HG02588 (cell line): ENCODE measurements around the gene RTL10.

Experiments
- ATAC-seq: cut with Tn5 transposase; IDR thresholded peaks from one replicate; pipeline ENCODE4 v1.9.1; 2021; ENCODE audit warnings: mild to moderate bottlenecking, moderate library complexity; ENCODE audit not compliant: unreplicated experiment

The RTL10 gene

GRCh38 chr22:19854778-19855503 lies at the start of gene RTL10, which contains the start of gene GNB1L:
TSS of gene RTL10 (minus strand) at chr22:19854874. CDS start at chr22:19852261, 2,613 bp downstream.
TSS of gene GNB1L (minus strand) at chr22:19854874. CDS start at chr22:19821355, 33,519 bp downstream.
- peak; percentile 86 for ATAC-seq

- no peak for ATAC-seq
These were observed 49.6 kb upstream of the RTL10 start for GRCh38 chr22:19904174-19904856.

GRCh38 chr22:19903513-19903912 lies 48.8 kb upstream of the RTL10 start:
- no peak for ATAC-seq

GRCh38 chr22:19903031-19903430 lies 48.4 kb upstream of the RTL10 start:
- no peak for ATAC-seq

GRCh38 chr22:19902245-19902715 lies 47.6 kb upstream of the RTL10 start:
- no peak for ATAC-seq

- ATAC-seq, result no peak
These were observed 47.0 kb upstream of the RTL10 start for GRCh38 chr22:19901577-19902244.

DNA sequence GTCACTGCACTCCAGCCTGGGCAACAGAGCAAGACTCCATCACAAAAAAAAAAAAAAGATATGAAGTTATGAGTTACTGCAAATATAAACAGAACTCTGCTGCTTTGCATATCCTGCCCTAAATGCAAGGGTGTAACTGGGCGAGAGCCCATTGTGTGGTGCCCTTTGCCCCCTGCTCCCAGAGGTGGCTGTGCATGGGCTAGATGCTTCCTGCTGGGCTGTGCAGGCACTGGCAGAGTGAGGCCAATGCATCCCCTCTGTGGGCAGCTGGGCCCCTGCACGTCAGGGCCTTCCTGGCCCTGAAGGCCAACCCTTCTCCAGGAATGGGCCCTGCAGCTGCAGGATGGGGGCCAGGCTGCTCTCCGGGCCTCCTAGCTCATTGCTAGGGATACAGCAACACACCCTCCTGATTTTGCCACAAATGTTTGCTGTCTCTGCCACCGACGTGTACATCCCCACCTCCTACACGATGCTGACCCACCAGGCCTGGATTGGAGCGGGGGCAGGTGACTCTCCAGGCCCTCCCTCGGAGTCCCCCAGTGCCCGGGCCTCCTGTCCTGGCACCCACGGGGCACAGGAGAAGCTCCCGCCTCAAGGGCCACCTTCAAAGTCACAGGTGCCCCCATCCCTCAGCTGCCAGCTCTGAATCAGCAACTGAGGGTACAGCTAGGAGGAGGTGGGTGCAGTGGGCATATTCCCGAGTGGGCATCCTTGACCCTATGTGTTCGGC lies 46.2 kb upstream of the RTL10 start:
- ATAC-seq, result no peak

- ATAC-seq, result no peak
These were observed 44.3 kb upstream of the RTL10 start for GRCh38 chr22:19898831-19899567.

- no peak for ATAC-seq
These were observed 43.5 kb upstream of the RTL10 start for GRCh38 chr22:19898145-19898544.

- ATAC-seq, result no peak
These were observed 43.1 kb upstream of the RTL10 start for GRCh38 chr22:19897726-19898125.

DNA sequence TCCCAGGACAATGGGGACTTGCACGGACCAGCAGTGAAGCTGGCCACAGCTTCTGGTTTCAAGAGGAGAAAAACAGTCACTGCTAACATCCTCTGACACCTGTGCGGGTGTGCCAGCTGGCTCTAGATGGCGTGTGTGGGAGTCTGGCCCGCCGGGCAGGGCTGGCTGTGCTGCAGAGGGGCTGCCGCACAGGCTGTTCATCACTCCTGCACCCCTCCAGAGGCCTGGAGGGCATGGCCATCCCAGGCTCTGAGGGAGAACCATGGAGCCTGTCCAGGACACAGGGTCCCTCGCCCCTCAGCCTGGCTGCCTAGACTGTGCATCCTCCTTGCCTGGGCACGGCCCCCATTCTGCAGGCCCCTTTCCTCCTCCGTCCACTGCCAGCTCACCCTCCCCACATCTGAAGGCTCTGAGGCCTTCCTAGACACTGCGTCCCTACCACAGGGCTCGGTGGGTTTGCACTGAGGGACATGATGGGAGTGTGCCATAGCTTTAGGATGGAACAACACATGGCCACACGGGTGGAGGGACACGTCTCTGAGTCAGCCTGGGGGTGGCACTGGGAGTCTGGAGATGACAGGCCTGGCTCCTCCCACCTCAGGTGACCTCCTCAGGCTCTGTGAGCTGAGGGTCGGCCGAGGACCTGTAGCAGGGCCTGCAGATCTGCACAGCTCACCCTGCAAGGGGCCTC lies 42.1 kb upstream of the RTL10 start:
- no peak for ATAC-seq

GRCh38 chr22:19895160-19895849 lies 40.6 kb upstream of the RTL10 start:
- no peak for ATAC-seq

- no peak for ATAC-seq
These were observed 38.7 kb upstream of the RTL10 start for GRCh38 chr22:19893363-19893762.

- no peak for ATAC-seq
These were observed 38.3 kb upstream of the RTL10 start for GRCh38 chr22:19892925-19893324.

DNA sequence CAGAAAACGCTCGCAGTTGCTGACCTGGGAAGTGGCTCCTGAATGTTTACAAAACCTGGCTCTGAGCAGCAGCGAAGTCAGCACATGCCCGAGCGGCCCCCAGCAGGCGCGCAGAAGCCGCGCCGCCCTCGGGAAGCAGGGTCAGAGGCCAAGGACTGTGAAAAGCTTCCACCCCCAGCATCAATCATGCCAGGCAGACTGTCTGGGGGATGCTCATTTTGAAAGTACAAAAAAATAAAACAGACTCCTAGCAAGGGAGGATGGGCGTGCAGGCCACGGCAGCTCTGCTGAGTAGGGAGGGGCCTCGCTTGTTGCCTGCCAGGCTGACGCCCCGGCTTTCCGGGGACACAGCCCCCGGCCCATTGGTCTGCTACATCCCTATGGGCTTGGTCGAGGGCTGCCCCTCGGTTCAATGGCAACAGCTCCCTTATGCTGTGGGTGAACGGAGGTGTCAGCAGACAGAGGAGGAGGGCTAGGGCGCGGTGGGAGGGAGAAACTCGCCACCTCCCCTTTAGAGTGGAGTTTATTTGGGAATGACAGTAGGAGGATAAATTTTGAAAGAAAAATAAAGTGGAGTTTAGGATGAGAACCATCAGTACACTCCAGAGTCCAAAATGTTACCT lies 37.7 kb upstream of the RTL10 start:
- no peak for ATAC-seq

- ATAC-seq, result no peak
These were observed 36.9 kb upstream of the RTL10 start for GRCh38 chr22:19891317-19892256.

DNA sequence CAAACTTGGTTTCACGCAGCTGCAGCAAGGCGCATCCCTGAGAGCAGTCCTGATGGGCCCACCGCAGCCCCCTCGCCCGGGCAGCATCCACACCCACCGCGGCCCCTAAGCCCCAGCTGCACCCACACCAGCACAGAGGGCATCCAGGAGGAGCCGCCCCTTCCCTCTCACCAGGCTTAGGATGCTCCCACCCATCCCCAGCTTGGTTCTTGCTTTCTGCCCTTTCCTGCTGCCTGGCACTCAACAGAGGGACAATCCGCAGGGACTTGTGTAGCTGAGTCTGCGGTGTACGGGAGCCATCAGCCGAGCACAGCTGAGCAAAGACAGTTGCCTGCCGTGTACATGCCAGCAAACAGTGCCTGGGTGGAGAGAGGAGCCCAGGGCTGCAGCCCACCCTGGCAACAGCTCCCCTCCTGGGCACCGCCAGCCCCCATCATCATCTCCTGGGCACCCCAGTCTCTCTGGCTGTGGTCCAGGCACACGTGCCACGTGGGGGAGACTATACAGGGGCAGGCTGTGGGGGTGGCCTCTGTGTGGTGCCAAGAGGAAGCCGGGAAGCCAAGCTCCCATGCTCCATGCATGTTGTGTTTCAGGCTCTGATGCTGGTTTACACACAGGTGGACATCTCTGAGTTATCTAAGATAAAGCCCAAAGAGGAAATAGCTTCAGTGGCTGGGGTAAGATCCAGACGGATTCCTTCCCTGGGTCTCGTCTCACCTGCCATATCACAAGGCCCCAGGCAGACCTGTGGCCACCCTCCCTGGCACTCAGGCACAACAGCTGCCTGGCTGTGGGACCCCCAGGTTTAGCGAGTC lies 36.0 kb upstream of the RTL10 start:
- ATAC-seq, result no peak
